HCT116 (cell line): ENCODE measurements around the gene HSFX4. TPM values are rescaled to one million over a fixed set of nuclear protein-coding genes. Genes with fewer than 3 reads are reported as not detected.

Experiments used
- total RNA-seq: library from RNA; stranded (reverse); gene quantifications from one replicate; pipeline ENCODE4 v1.2.1, GENCODE V29; 2021; ENCODE audit not compliant: unreplicated experiment

Gene HSFX4
- total RNA-seq, 1 experiment from 2014 or later = not detected

Other genes starting within 250 kb of the HSFX4 start
- gene MAGEA11, start 217.5 kb upstream of the HSFX4 start, total RNA-seq = not detected
- 0.44 TPM for gene HSFX1, start 155.5 kb upstream of the HSFX4 start, total RNA-seq
- gene MAGEA9, start 147.6 kb upstream of the HSFX4 start, total RNA-seq = not detected
- gene MAGEA8, start 48.4 kb upstream of the HSFX4 start, total RNA-seq = not detected
- 26.4 TPM for gene EOLA2, start 8.9 kb downstream of the HSFX4 start, total RNA-seq